GM18519 (cell line): ENCODE results near the gene UBXN2A.

ENCODE experiments used
- ATAC-seq: cut with Tn5 transposase; IDR thresholded peaks from one replicate; pipeline ENCODE4 v1.9.1; 2021; ENCODE audit warnings: mild to moderate bottlenecking, moderate library complexity; ENCODE audit not compliant: unreplicated experiment, low FRiP score

Gene UBXN2A, protein sequence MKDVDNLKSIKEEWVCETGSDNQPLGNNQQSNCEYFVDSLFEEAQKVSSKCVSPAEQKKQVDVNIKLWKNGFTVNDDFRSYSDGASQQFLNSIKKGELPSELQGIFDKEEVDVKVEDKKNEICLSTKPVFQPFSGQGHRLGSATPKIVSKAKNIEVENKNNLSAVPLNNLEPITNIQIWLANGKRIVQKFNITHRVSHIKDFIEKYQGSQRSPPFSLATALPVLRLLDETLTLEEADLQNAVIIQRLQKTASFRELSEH

GRCh38 chr2:23939987-23940717 lies at the start of gene UBXN2A:
UBXN2A (plus strand) TSS chr2:23940463; CDS start chr2:23958315, 17,852 bp downstream.
- peak; percentile 53 for ATAC-seq

- no peak for ATAC-seq
Observed at GRCh38 chr2:23900133-23900532, 40.1 kb upstream of the UBXN2A start.

- no peak for ATAC-seq
Observed at GRCh38 chr2:23900541-23901322, 39.5 kb upstream of the UBXN2A start.

DNA sequence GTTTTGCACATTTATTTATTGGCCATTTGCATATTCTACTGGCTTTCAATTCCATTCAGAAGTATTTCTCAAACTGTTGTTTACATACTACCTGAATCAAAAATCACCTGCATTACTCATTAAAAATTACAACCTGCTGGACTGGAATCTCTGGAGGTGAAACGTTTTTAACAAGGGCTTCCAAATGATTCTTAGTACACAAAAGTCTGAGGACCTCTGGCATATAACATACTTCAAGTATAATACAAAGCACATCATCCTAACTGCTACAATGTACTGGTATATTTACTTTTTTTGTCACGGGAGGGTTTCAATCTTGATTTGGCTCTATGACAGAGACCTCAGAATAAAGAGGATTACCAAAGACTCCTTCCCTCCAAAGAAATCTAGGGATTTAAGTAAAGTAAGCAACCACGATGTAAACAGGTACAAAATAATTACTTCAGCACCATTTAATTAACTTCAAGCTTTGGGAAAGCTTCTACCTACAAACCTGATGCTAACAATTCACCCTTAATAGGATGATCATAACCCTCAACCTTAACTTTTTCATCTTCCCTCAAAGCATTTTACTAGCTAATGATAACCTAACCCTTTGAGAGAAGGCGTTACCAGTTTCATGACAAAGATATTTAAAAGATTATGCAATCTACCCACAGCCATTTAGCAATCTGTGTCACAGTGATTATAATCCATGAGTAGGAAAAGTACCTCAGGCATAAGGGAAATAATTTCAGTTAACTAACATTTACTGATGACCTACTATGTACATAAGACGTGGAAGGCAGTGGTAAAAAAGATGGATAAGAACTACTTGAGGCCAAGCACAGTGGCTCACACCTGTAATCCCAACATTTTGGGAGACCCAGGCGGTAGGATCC lies 38.1 kb upstream of the UBXN2A start:
- no peak for ATAC-seq

GRCh38 chr2:23903034-23903433 lies 37.2 kb upstream of the UBXN2A start:
- ATAC-seq = no peak

- no peak for ATAC-seq
Observed at GRCh38 chr2:23904215-23904614, 36.0 kb upstream of the UBXN2A start.

- ATAC-seq = no peak
Observed at GRCh38 chr2:23904692-23905091, 35.6 kb upstream of the UBXN2A start.

- ATAC-seq = no peak
Observed at GRCh38 chr2:23905155-23905554, 35.1 kb upstream of the UBXN2A start.

GRCh38 chr2:23912054-23912453 lies 28.2 kb upstream of the UBXN2A start:
- ATAC-seq = no peak

- no peak for ATAC-seq
Observed at GRCh38 chr2:23915327-23915726, 24.9 kb upstream of the UBXN2A start.

DNA sequence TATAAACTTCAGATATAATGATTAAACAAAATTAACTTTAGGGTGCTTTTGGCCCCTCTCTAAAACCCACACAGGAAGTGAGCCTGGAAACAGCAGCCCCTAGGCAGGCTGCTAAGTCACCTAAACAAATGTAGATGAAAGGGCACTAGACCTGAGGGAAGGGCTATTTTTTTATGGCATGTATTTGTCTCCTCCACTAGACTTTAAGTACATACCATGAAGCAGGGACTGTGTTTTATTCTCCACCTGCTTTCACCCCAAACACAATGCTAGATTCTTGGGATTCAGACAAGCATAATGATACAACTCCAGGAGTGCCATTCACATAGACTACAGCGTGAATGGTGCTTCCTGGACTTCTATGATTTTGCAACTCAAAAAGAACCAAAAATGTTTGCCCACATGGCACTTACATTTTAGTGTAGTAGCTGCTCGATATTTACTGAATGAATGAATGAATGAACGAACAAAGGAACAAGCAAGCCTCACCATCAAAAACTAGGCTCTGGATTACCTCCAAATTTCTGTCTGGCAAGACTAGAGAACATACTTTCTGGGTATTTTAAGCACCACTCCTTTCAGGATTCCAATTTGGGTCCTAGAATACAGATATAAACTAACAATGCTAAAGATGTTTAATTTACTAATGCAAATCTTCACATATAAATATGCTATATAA lies 23.4 kb upstream of the UBXN2A start:
- ATAC-seq = no peak

- ATAC-seq = no peak
Observed at GRCh38 chr2:23918837-23919489, 21.3 kb upstream of the UBXN2A start.

- no peak for ATAC-seq
Observed at GRCh38 chr2:23924589-23925359, 15.5 kb upstream of the UBXN2A start.

- peak; percentile 31 for ATAC-seq
Observed at GRCh38 chr2:23925702-23926289, 14.5 kb upstream of the UBXN2A start.

DNA sequence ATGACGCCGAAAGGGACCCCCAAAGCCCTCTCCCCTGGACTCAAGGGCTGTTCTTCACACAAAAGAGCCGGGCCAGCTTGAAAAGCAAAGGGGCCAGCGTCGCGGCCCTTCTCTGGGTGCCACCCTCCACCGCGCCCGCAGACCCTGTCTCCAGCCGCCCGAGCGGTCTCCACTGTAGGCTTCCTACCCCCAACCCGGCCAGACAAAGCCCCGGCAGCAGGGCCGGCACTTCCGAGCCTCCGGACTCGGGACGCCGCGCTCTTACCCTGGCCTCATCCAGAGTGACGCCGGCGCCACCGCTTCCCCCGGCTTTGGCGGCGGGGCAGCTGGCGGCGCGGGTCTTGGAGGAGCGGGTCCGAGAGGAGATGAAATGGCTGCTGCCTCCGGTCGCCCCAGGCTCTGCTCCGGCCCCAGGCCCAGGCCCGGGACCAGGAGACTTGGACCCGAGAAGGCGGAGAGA lies 13.9 kb upstream of the UBXN2A start:
- peak; percentile 7 for ATAC-seq

DNA sequence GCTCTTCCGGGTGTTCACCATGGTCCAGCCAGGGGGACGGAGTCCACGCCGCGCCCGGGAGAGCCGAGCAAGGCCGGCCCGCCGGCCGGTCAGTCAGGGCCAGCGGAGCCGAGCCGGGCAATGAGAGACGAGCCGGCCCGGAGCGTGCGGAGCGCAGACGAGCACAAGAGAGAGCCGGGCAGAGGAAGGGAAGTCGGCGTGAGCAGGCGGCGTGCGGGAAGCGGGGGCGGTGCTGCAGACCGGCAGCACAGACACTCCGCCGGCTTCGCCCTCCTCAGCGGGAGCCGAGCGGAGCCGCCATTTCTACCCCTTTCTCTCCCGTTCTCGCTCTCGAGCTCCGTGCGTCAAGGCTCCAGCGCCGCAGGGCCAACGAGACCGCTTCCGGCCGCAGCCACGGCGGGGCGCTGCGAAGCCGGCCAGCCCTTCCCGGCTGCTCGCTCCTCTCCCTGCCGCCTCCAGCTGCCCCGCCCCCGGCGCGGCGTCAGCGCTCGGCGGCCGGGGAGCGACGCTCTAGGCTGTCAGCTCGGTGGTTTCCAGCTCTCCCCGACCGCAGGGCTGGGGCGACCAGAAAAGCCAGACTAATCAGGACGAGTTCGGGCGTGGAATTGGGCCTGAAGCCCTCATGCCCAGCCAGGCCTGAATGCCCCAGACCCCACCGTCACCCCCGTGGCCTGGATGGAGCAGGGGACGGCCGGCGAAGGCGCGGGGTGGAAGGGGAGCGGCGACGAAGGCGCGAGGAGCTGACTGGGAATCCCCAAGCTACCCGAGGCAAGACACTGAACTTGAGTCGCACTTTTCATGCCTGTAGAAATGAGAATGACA lies 13.3 kb upstream of the UBXN2A start, which contains the start of gene ATAD2B:
Gene ATAD2B (minus strand): TSS at position 374 of the 822 bp plus-strand sequence. CDS start 353 bp downstream, at position 21.
- ATAC-seq = peak; percentile 70

GRCh38 chr2:23934259-23934658 lies 6.0 kb upstream of the UBXN2A start:
- no peak for ATAC-seq
